OCI-LY1 (cell line): ENCODE results near the gene SCRN1.

Experiments used
- EZH2 ChIP-seq: fragments of 200-600 bp; sonication (generic), shearing (Covaris generic); IDR thresholded peaks from 2 replicates; pipeline ENCODE4 v1.8.0; 2017; ENCODE audit warnings: borderline replicate concordance, mixed run types, mild to moderate bottlenecking, antibody characterized with exemption, low read length, moderate library complexity, mixed read lengths
- TF ChIP-seq, protein P1 (sequence below): fragments of 200-600 bp; sonication (generic), shearing (Covaris generic); IDR thresholded peaks from 2 replicates; pipeline ENCODE4 v1.5.1; 2017; ENCODE audit warnings: mild to moderate bottlenecking, antibody characterized with exemption, low read length, moderate library complexity, mixed read lengths

DNA sequence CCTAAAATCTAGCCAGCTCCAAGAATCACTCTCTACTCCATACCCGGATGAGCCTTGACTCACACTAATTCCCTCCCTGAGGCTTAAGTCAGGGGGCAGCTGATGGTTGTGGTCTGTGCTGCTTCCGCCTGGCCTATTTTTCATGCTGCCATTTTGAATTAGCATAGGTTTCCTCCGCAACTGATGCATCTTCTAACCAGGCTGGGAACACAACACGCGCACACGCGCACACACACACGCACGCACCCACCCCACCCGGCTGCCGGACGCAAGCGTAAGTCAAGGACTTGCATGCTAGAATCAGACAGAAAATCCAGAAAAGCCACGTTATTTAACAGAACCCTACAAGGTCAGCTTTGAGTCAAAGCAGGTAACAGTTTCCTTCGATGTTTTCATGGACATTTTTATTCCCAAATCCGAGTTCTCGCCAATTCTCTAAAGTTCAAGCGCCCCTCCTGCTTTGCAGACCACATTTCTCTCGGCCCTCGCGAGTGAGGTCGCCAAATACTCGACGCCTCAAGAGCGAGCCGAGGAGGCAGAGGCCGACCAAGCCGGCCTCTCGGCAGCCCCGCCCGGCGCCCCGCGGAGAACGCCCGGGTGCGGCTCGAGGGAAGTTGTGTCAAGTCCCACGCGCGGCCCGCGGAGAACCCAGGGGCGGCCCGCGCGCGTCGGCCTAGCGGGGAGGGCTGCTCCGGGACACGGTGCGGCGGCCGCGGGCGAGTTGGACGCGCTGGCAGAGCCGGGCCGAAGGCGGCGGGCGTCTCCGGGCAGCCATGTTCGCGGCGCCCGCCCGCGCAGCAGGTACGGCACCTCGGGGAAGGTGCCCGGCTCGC lies 961 bp downstream of the SCRN1 start:
- TF ChIP-seq, protein P1, sequence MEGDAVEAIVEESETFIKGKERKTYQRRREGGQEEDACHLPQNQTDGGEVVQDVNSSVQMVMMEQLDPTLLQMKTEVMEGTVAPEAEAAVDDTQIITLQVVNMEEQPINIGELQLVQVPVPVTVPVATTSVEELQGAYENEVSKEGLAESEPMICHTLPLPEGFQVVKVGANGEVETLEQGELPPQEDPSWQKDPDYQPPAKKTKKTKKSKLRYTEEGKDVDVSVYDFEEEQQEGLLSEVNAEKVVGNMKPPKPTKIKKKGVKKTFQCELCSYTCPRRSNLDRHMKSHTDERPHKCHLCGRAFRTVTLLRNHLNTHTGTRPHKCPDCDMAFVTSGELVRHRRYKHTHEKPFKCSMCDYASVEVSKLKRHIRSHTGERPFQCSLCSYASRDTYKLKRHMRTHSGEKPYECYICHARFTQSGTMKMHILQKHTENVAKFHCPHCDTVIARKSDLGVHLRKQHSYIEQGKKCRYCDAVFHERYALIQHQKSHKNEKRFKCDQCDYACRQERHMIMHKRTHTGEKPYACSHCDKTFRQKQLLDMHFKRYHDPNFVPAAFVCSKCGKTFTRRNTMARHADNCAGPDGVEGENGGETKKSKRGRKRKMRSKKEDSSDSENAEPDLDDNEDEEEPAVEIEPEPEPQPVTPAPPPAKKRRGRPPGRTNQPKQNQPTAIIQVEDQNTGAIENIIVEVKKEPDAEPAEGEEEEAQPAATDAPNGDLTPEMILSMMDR = no peak
- no peak for TF ChIP-seq EZH2
